ENCODE data around the gene AKNA.

AKNA gene

GRCh38 chr9:114367366-114367765 lies 20.4 kb downstream of the AKNA start:
- H3K9ac ChIP-seq (ENCODE audit: low read length), result peak overlapping the region; percentile 62
- H3K36me3 ChIP-seq (ENCODE audit: insufficient read depth, low read length), result peaks cover 68% of the 10 kb centered on the region
- H3K27ac ChIP-seq (ENCODE audit: low read depth, low read length, poor library complexity, severe bottlenecking), result peak overlapping the region; percentile 97
- no peaks in the 10 kb centered on the region for H3K79me2 ChIP-seq (ENCODE audit: insufficient read depth, low read length)
- H3K9me3 ChIP-seq (ENCODE audit: low read length), result no peaks in the 10 kb centered on the region
- H2AFZ ChIP-seq (ENCODE audit: low read length), result no peak overlapping the region
- H3K4me3 ChIP-seq (ENCODE audit: low read depth, low read length, poor library complexity, severe bottlenecking), result peak overlapping the region; percentile 32
- peaks cover 77% of the 10 kb centered on the region for H3K4me1 ChIP-seq (ENCODE audit: insufficient read depth, low read length, severe bottlenecking)
- TF ChIP-seq CTCF (IDR thresholded peaks at IDR 0.05; ENCODE audit: low read length), result no peak
- TF ChIP-seq EZH2 (IDR thresholded peaks at IDR 0.05; ENCODE audit: borderline replicate concordance, low read length), result no peak
- no peaks in the 10 kb centered on the region for H3K27me3 ChIP-seq (ENCODE audit: insufficient read depth, low read length)
- H3K9me2 ChIP-seq (ENCODE audit: low read depth, low read length), result no peaks in the 10 kb centered on the region
- peak overlapping the region; percentile 53 for H3K4me2 ChIP-seq (ENCODE audit: low read length)
- H3F3A ChIP-seq (ENCODE audit: insufficient read depth, low read length), result peaks cover 4% of the 10 kb centered on the region; the same call in 1 of the 2 replicates
- no peaks in the 10 kb centered on the region for H4K20me1 ChIP-seq (ENCODE audit: insufficient read depth, low read length)

- H3K36me3 ChIP-seq (ENCODE audit: insufficient read depth, low read length), result peaks cover 73% of the 10 kb centered on the region
Observed at GRCh38 chr9:114366334-114367128, 21.3 kb downstream of the AKNA start.

GRCh38 chr9:114365194-114365593 lies 22.6 kb downstream of the AKNA start:
- no peak overlapping the region for H3K9ac ChIP-seq (ENCODE audit: low read length)
- H3K4me3 ChIP-seq (ENCODE audit: low read depth, low read length, poor library complexity, severe bottlenecking), result no peak overlapping the region
- peak overlapping the region; percentile 59 for H3K27ac ChIP-seq (ENCODE audit: low read depth, low read length, poor library complexity, severe bottlenecking)
- peaks cover 83% of the 10 kb centered on the region for H3K36me3 ChIP-seq (ENCODE audit: insufficient read depth, low read length)
- H3F3A ChIP-seq (ENCODE audit: insufficient read depth, low read length), result peaks cover 4% of the 10 kb centered on the region; the same call in 1 of the 2 replicates
- no peaks in the 10 kb centered on the region for H3K27me3 ChIP-seq (ENCODE audit: insufficient read depth, low read length)
- H4K20me1 ChIP-seq (ENCODE audit: insufficient read depth, low read length), result no peaks in the 10 kb centered on the region
- no peak overlapping the region for H3K4me2 ChIP-seq (ENCODE audit: low read length)
- TF ChIP-seq CTCF (IDR thresholded peaks at IDR 0.05; ENCODE audit: low read length) (no peak), EZH2 (IDR thresholded peaks at IDR 0.05; ENCODE audit: borderline replicate concordance, low read length) (no peak)
- no peaks in the 10 kb centered on the region for H3K9me2 ChIP-seq (ENCODE audit: low read depth, low read length)
- no peaks in the 10 kb centered on the region for H3K79me2 ChIP-seq (ENCODE audit: insufficient read depth, low read length)
- H3K4me1 ChIP-seq (ENCODE audit: insufficient read depth, low read length, severe bottlenecking), result peaks cover 55% of the 10 kb centered on the region
- H3K9me3 ChIP-seq (ENCODE audit: low read length), result no peaks in the 10 kb centered on the region
- no peak overlapping the region for H2AFZ ChIP-seq (ENCODE audit: low read length)

More at GRCh38 chr9:114366334-114367128, 21.3 kb downstream of the AKNA start:
- Histone ChIP-seq H3K27ac (ENCODE audit: low read depth, low read length, poor library complexity, severe bottlenecking) (peak overlapping the region; percentile 97), H2AFZ (ENCODE audit: low read length) (no peak overlapping the region), H3K9me2 (ENCODE audit: low read depth, low read length) (no peaks in the 10 kb centered on the region), H3K9ac (ENCODE audit: low read length) (peak overlapping the region; percentile 62), H3K4me1 (ENCODE audit: insufficient read depth, low read length, severe bottlenecking) (peaks cover 69% of the 10 kb centered on the region), H3K27me3 (ENCODE audit: insufficient read depth, low read length) (no peaks in the 10 kb centered on the region), H3K79me2 (ENCODE audit: insufficient read depth, low read length) (no peaks in the 10 kb centered on the region), H3K4me3 (ENCODE audit: low read depth, low read length, poor library complexity, severe bottlenecking) (peak overlapping the region; percentile 32), H3F3A (ENCODE audit: insufficient read depth, low read length) (peaks cover 4% of the 10 kb centered on the region; the same call in 1 of the 2 replicates), H3K9me3 (ENCODE audit: low read length) (no peaks in the 10 kb centered on the region), H3K4me2 (ENCODE audit: low read length) (peak overlapping the region; percentile 53), H4K20me1 (ENCODE audit: insufficient read depth, low read length) (no peaks in the 10 kb centered on the region)
- TF ChIP-seq EZH2 (IDR thresholded peaks at IDR 0.05; ENCODE audit: borderline replicate concordance, low read length) (no peak), CTCF (IDR thresholded peaks at IDR 0.05; ENCODE audit: low read length) (no peak)

Data from OCI-LY1 (cell line).